GM12864 (cell line): ENCODE results near the gene SLC22A23.

ENCODE experiments used
- DNase-seq: peaks from one replicate; pipeline ENCODE4 v3.0.0-alpha.2; 2011; ENCODE audit warnings: low read depth
- H3K4me3 ChIP-seq: 2 replicates; pipeline ENCODE4 v1.5.1; 2011; ENCODE audit warnings: mild to moderate bottlenecking, low read depth, low read length, control low read depth
- TF ChIP-seq, protein P1 (sequence below): IDR thresholded peaks from 2 replicates; pipeline ENCODE4 v1.5.1; 2011; ENCODE audit warnings: low read depth, mild to moderate bottlenecking, moderate library complexity, low read length, control low read depth, inconsistent platforms; ENCODE audit errors: missing control alignments

The SLC22A23 gene

DNA sequence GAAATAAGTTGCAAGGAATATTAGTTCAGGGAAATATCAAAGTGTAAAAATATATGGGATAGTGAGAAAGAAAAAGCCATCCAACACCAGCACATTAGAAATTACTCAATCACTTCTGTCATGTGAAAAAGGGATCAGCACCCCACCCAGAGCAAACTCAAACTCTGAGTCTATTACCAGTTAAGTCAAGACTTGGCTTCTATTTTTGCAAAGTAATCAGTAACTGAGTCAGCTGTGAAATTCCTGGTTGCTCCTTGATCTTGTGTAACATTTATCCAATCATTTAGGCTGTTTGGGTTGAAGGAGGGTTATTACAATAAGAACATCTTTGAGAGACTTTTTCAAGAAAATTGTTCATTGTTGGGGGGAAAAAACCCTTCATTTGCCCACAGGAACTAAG, 51.2 kb downstream of the SLC22A23 start:
- TF ChIP-seq, protein P1, sequence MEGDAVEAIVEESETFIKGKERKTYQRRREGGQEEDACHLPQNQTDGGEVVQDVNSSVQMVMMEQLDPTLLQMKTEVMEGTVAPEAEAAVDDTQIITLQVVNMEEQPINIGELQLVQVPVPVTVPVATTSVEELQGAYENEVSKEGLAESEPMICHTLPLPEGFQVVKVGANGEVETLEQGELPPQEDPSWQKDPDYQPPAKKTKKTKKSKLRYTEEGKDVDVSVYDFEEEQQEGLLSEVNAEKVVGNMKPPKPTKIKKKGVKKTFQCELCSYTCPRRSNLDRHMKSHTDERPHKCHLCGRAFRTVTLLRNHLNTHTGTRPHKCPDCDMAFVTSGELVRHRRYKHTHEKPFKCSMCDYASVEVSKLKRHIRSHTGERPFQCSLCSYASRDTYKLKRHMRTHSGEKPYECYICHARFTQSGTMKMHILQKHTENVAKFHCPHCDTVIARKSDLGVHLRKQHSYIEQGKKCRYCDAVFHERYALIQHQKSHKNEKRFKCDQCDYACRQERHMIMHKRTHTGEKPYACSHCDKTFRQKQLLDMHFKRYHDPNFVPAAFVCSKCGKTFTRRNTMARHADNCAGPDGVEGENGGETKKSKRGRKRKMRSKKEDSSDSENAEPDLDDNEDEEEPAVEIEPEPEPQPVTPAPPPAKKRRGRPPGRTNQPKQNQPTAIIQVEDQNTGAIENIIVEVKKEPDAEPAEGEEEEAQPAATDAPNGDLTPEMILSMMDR = no peak
- no peak for DNase-seq

DNA sequence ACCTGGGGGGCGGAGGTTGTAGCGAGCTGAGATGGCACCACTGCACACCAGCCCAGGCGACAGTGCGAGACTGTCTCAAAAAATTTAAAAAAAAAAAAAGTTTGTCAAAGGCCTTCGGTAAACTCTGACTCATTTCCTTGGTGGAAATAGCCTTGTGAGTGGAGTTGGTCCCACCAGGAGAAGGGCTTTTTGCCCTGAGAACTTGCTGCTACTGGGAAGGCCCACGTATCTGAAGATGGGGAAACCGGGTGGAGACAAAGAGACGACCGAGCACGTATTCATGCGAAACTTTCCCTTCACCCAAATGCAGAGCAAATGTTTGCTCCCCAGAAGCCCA, 51.7 kb downstream of the SLC22A23 start:
- TF ChIP-seq, protein P1 = no peak
- DNase-seq = no peak

More for the DNA sequence above, 51.2 kb downstream of the SLC22A23 start:
- H3K4me3 ChIP-seq = no peak overlapping the region

DNA sequence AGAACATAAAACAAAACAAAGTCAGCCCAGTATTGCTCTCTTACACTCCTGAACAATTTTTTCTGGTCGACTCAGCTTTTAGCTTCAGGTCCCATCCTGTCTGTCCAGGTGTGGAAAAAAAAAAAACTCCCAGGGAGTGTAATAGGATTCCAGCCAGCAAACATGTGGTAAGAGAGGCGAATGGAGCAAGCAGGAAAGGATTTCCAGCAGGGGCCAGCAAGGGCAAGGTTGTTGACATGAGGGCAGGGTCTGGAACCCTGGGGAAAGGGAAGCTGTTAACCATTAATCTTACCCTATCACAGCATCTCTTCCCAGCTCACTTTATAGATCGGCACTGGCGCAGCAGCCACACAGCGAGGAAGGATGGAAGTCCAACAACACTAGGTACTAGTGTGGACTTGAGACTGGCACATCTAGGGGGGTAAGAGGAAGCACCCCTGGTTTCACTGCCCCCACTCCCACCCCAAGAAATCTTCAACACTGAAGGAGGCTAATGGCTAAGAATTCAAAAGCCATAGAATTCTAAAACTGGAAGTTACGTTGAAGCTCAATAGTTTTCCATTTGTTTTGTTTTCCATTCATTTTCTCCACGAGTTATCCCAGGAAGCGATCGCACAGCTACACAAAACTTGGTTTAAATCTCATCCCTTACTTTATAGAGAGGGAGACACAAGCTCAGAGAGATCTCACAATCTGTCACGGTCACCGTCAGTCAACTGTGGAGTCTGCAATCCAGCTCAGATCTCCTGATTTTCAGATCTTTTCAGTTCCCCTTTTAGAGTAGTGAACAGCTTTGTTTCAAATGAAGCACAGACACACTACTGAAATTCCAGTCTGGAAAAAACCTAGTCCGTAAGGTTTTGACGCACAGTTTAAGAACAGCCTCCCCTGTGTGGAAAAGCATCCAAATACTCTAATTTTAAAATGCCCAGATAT, 53.3 kb downstream of the SLC22A23 start:
- TF ChIP-seq, protein P1 = no peak
- no peak overlapping the region for H3K4me3 ChIP-seq
- DNase-seq = no peak

More for the DNA sequence above, 51.7 kb downstream of the SLC22A23 start:
- H3K4me3 ChIP-seq = no peak overlapping the region

DNA sequence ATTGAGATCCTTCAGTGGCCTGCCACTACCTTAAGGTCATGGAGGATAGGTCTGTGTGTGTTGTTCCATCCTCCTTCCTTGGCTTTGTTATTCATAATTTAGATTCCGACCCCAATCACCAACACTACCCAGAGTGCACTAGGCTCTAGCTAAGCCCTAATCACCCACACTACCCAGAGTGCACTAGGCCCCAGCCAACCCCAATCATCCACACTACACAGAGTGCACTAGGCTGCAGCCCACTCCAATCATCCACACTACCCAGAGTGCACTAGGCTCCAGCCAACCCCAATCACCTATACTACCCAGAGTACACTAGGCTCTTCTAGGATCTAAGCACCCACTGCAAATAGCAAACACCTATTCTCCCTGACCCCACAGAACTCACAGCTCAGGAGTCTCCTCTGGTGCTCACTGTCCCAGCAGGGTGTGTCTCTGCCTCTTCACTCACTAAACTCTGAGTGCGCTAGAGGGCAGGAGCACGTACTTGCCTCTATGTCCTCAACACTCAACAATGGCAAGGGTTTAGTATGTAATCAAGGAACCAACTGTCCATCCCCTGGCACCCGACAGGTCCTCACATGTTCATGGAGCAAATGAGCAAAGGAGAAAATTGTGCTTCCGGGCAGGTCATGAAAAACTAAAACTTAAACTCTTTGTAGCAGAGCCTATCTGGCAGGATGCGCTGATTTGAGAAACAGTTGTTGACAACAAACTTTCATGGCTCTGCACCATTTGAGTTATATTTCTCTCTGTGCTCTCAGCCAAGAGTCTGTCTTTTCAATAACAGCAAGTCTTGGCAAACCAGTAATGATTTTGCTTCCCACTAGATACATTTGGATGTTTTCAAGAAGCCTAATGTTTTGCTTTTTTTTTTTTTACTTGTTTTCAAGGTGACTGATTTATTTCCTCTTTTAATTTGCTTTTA, 54.3 kb downstream of the SLC22A23 start:
- no peak overlapping the region for H3K4me3 ChIP-seq
- TF ChIP-seq, protein P1 = no peak
- DNase-seq = no peak

DNA sequence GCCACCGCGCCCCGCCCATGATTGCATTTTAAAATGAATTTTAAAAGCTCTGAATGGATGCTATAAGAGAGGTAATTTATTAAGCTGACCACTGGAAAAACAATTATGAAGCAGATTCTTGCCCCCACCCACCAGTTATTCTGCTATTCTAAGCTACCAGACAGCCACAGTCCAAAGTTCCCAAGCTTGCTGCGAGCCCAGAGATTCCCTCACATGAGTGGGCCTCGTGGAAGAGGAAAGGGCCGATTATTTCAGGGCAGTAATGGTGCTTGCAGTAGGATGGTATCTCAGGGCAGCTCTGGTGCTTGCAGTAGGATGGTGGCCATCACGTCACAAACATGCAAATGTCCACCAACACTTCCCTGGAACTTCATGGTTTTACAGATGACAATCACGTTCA, 56.7 kb downstream of the SLC22A23 start:
- DNase-seq = no peak
- TF ChIP-seq, protein P1 = no peak
- H3K4me3 ChIP-seq = no peak overlapping the region

DNA sequence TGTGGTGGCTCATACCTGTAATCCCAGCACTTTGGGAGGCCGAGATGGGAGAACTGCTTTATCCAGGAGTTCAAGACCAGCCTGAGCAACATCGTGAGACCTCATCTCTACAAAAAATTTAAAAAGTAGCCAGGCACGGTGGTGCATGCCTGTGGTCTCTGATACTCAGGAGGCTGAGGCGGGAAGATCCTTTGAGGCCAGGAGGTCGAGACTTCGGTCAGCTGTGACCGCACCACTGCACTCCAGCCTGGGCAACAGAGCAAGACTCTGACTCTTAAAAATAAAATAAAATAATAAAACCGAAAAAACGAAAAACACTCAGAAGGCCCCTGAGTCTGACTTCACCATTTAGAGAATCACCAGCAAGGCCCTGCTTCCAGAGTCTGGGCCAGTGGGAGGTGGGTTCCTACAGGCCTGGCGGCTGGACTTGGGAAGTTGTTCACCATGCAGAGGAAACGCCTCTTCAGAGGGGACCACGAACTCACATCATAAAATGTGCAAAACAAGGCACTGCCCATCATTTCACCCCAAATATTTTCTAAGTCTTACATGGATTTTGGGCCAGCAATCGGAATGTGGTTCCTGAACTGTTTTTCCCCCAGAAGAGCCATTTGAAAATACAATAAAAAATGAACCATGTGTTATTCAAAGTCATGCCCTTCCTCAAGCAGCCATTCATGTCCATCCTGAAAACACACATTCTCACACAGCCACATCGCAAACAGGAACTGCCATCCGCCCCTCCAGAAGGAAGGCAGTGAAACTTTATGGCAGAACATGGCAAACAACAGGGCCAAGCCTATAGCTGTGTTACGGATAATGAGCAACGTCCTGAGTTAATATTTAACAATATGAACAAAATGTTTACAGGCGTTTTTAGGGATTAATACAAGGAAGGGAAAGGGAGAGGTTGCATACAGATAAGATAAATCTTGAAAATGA, 57.8 kb downstream of the SLC22A23 start:
- TF ChIP-seq, protein P1 = no peak
- no peak for DNase-seq
- H3K4me3 ChIP-seq = no peak overlapping the region
